Measurements from ENCODE around the gene RBM4. TPM values are rescaled to one million over a fixed set of nuclear protein-coding genes. Genes with fewer than 3 reads are reported as not detected.

The RBM4 gene
- total and polyA plus RNA-seq, 2 of the 13 experiments (the other 11 are each of a cell fraction or from before 2014, with no cell fraction given) = 126 to 136 TPM

DNA sequence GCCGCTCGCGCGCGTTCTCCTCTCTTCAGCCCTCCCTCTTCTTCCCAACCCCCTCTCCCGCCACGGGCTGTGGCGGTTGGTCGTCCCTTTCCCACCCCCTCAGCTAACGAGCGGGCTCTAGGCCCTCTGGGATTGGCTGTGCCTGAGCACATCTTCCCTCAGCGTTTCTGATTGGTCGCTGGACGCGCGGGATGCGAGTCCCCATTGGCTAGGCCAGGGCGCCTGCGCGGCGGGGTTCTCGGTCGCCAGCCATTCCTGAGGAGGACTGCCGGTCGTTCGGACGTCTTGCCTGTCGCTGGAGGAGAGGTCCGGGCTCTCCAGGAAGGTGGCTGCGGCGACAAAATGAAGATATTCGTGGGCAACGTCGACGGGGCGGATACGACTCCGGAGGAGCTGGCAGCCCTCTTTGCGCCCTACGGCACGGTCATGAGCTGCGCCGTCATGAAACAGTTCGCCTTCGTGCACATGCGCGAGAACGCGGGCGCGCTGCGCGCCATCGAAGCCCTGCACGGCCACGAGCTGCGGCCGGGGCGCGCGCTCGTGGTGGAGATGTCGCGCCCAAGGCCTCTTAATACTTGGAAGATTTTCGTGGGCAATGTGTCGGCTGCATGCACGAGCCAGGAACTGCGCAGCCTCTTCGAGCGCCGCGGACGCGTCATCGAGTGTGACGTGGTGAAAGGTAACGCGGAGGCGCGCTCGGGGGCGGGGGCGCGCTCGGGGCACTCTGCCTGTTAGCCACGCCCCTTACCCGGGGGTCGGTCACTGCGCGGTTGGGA is 21.9 kb upstream of the RBM4 start, which contains the start of gene RBM14 (continued):
- TF ChIP-seq, protein P1, sequence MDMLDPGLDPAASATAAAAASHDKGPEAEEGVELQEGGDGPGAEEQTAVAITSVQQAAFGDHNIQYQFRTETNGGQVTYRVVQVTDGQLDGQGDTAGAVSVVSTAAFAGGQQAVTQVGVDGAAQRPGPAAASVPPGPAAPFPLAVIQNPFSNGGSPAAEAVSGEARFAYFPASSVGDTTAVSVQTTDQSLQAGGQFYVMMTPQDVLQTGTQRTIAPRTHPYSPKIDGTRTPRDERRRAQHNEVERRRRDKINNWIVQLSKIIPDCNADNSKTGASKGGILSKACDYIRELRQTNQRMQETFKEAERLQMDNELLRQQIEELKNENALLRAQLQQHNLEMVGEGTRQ (IDR thresholded peaks at IDR 0.05; ENCODE audit: low read depth, low read length) = no peak
- TF ChIP-seq, protein P1 (CRISPR knock-in tag; IDR thresholded peaks at IDR 0.05; ENCODE audit: borderline replicate concordance) = no peak; the same call in 1 of the 2 replicates
- TF ChIP-seq ZNF510 (CRISPR knock-in tag; IDR thresholded peaks at IDR 0.05; ENCODE audit: low read depth) (peak; percentile 56; the same call in 1 of the 2 replicates), ZSCAN29 (CRISPR knock-in tag; conservative IDR thresholded peaks at IDR 0.05) (peak; percentile 43; the same call in 1 of the 2 replicates), CBX1 (IDR thresholded peaks at IDR 0.05; ENCODE audit: low read depth) (no peak), ZNF598 (CRISPR knock-in tag; IDR thresholded peaks at IDR 0.05; ENCODE audit: borderline replicate concordance) (peak; percentile 96), TP53 (CRISPR knock-in tag; conservative IDR thresholded peaks at IDR 0.05) (peak; percentile 66; the same call in 1 of the 2 replicates), RXRA (CRISPR knock-in tag; IDR thresholded peaks at IDR 0.05) (peak; percentile 28; the same call in 1 of the 2 replicates), RFXAP (CRISPR knock-in tag; IDR thresholded peaks at IDR 0.05; ENCODE audit: borderline replicate concordance) (peak; percentile 93), ZNF703 (CRISPR knock-in tag; IDR thresholded peaks at IDR 0.05; ENCODE audit: borderline replicate concordance) (no peak; the same call in 1 of the 2 replicates), ZMYM2 (CRISPR knock-in tag; IDR thresholded peaks at IDR 0.05) (0 out of 2 replicates have a peak, but pooled peaks have one; percentile 8), HDAC2 (CRISPR knock-in tag; IDR thresholded peaks at IDR 0.05) (0 out of 2 replicates have a peak, but pooled peaks have one; percentile 33), ZNF879 (CRISPR knock-in tag; IDR thresholded peaks at IDR 0.05) (no peak; the same call in none of the 2 replicates), ZNF33B (CRISPR knock-in tag; IDR thresholded peaks at IDR 0.05) (peak; percentile 38; the same call in 1 of the 2 replicates), ZNF335 (CRISPR knock-in tag; IDR thresholded peaks at IDR 0.05) (no peak), MIXL1 (CRISPR knock-in tag; IDR thresholded peaks at IDR 0.05) (peak; percentile 42; the same call in 1 of the 2 replicates), ZNF256 (CRISPR knock-in tag; conservative IDR thresholded peaks at IDR 0.05) (peak; percentile 80; the same call in 1 of the 2 replicates), ZNF777 (CRISPR knock-in tag; IDR thresholded peaks at IDR 0.05) (peak; percentile 79; the same call in 1 of the 2 replicates)
- TF ChIP-seq, protein P2, sequence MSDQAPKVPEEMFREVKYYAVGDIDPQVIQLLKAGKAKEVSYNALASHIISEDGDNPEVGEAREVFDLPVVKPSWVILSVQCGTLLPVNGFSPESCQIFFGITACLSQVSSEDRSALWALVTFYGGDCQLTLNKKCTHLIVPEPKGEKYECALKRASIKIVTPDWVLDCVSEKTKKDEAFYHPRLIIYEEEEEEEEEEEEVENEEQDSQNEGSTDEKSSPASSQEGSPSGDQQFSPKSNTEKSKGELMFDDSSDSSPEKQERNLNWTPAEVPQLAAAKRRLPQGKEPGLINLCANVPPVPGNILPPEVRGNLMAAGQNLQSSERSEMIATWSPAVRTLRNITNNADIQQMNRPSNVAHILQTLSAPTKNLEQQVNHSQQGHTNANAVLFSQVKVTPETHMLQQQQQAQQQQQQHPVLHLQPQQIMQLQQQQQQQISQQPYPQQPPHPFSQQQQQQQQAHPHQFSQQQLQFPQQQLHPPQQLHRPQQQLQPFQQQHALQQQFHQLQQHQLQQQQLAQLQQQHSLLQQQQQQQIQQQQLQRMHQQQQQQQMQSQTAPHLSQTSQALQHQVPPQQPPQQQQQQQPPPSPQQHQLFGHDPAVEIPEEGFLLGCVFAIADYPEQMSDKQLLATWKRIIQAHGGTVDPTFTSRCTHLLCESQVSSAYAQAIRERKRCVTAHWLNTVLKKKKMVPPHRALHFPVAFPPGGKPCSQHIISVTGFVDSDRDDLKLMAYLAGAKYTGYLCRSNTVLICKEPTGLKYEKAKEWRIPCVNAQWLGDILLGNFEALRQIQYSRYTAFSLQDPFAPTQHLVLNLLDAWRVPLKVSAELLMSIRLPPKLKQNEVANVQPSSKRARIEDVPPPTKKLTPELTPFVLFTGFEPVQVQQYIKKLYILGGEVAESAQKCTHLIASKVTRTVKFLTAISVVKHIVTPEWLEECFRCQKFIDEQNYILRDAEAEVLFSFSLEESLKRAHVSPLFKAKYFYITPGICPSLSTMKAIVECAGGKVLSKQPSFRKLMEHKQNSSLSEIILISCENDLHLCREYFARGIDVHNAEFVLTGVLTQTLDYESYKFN (CRISPR knock-in tag; conservative IDR thresholded peaks at IDR 0.05) = peak; percentile 60
- TF ChIP-seq, protein P3, sequence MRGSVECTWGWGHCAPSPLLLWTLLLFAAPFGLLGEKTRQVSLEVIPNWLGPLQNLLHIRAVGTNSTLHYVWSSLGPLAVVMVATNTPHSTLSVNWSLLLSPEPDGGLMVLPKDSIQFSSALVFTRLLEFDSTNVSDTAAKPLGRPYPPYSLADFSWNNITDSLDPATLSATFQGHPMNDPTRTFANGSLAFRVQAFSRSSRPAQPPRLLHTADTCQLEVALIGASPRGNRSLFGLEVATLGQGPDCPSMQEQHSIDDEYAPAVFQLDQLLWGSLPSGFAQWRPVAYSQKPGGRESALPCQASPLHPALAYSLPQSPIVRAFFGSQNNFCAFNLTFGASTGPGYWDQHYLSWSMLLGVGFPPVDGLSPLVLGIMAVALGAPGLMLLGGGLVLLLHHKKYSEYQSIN (CRISPR knock-in tag; IDR thresholded peaks at IDR 0.05; ENCODE audit: borderline replicate concordance) = no peak
- TF ChIP-seq, protein P4, sequence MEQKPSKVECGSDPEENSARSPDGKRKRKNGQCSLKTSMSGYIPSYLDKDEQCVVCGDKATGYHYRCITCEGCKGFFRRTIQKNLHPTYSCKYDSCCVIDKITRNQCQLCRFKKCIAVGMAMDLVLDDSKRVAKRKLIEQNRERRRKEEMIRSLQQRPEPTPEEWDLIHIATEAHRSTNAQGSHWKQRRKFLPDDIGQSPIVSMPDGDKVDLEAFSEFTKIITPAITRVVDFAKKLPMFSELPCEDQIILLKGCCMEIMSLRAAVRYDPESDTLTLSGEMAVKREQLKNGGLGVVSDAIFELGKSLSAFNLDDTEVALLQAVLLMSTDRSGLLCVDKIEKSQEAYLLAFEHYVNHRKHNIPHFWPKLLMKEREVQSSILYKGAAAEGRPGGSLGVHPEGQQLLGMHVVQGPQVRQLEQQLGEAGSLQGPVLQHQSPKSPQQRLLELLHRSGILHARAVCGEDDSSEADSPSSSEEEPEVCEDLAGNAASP (CRISPR knock-in tag; IDR thresholded peaks at IDR 0.05; ENCODE audit: borderline replicate concordance) = peak; percentile 60; the same call in 1 of the 2 replicates

Measured in HepG2 (cell line).